GM19193 (cell line): ENCODE results near the gene SLC6A15.

Experiments
- POLR2A ChIP-seq: IDR thresholded peaks from 4 replicates; pipeline ENCODE4 v1.6.1; 2011; ENCODE audit not compliant: insufficient read depth, insufficient read length; ENCODE audit errors: extremely low read depth

Gene SLC6A15

GRCh38 chr12:84841591-84841990 lies 71.0 kb downstream of the SLC6A15 start:
- TF ChIP-seq POLR2A = no peak

GRCh38 chr12:84840356-84840755 lies 72.2 kb downstream of the SLC6A15 start:
- no peak for TF ChIP-seq POLR2A

- TF ChIP-seq POLR2A = no peak
Observed at GRCh38 chr12:84826925-84827324, 85.7 kb downstream of the SLC6A15 start.

- no peak for TF ChIP-seq POLR2A
Observed at GRCh38 chr12:84825149-84825548, 87.5 kb downstream of the SLC6A15 start.

GRCh38 chr12:84822525-84822924 lies 90.1 kb downstream of the SLC6A15 start:
- TF ChIP-seq POLR2A = no peak

GRCh38 chr12:84816916-84817695 lies 95.5 kb downstream of the SLC6A15 start:
- TF ChIP-seq POLR2A = no peak

- TF ChIP-seq POLR2A = no peak
Observed at GRCh38 chr12:84814664-84815245, 97.8 kb downstream of the SLC6A15 start.

- no peak for TF ChIP-seq POLR2A
Observed at GRCh38 chr12:84813780-84814663, 98.6 kb downstream of the SLC6A15 start.

GRCh38 chr12:84811291-84811690 lies 101.3 kb downstream of the SLC6A15 start:
- TF ChIP-seq POLR2A = no peak

- no peak for TF ChIP-seq POLR2A
Observed at GRCh38 chr12:84810611-84811010, 102.0 kb downstream of the SLC6A15 start.
